GM18873 (cell line): Measurements from ENCODE around the gene TMEM120B.
"Not testable (repeated sequence)": the region's sequence is repeated elsewhere in the genome, so short reads cannot be mapped to it uniquely, and the experiment has no call there.

ENCODE experiments used
- ATAC-seq: cut with Tn5 transposase; IDR thresholded peaks from one replicate; pipeline ENCODE4 v1.9.1; 2021; ENCODE audit warnings: mild to moderate bottlenecking, moderate library complexity, moderate number of reproducible peaks; ENCODE audit not compliant: unreplicated experiment, low FRiP score

The TMEM120B gene

DNA sequence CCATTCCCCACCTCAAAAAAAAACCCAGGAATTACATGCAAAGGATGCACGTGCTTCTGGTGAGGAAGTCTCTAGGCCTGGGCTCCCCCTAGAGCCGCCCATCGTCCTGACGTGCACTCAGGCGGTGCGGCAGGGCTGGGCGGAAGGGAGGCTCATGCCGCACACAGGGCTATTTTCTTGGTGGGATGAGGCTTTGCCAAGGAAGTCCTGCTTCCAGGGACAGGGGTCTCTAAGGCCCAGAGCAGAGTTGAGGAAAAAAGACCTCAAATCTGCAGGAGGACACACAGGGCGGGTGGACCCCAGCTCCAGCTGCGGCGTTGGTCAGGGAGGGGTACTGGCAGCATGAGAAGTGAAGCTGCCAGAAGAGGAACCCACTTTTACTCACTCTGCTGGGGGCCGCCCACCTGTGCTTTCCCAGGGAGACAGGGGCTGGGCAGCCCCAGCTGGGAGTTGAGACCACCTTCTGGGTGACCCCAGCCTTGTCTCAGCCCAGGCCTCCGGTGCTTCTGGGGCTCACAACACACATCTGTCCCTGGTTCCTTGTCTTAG lies 76.8 kb downstream of the TMEM120B start:
- no peak for ATAC-seq

GRCh38 chr12:121789800-121790728 lies 77.5 kb downstream of the TMEM120B start:
- peak; percentile 27 for ATAC-seq

DNA sequence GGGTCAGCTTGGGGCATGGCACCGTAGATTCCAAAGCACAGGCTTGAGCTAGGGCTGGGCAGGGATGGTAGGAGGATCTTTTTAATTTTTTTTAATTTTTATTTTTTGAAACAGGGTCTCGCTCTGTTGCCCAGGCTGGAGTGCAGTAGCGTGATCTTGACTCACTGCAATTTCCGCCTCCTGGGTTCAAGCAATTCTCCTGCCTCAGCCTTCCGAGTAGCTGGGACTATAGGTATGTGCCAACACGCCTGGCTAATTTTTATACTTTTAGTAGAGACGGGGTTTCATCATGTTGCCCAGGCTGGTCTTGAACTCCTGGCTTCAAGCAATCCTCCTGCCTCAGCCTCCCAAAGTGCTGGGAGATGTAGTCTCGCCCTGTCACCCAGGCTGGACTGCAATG lies 78.2 kb downstream of the TMEM120B start:
- ATAC-seq = not testable (repeated sequence)

GRCh38 chr12:121791671-121792551 lies 79.4 kb downstream of the TMEM120B start:
- ATAC-seq = no peak

DNA sequence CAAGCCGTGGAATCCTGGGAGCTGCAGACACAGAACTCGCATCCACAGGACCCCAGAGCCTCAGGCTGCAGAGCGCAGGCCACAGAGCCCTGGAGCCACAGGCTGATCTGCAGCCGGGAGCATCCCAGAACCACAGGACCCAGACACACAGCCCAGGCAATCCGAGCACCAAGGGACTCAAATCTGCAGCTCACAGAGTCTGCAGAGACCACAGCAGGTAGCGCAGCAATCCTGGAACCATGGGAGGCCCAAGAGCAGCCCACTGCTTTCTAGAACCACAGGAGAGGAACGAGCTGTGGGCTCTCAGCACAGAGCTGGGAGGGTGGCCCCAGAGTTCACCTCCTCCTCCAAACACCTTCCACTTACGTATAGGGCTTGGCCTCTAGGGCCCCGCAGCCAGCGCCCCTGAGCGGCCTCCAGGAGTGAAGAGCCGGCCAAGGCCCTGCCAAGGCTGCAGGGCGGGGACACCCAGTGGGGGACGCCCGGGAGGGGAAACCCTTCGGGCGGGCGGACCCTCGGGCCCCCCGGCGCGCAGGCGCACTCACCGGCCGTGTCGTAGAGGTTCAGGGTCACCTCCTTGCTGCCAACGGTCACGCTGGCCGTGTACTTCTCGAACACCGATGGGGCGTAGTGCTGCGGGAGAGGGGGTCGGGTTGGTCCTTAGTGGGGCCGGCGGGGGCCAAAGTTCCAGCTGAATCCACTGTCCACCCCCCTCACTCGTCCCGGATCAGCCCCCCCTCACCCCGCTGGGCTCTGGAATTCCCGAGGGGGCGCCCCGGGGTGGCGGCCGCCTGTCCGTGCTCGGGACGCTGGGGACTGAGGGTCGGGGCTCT lies 80.3 kb downstream of the TMEM120B start:
- no peak for ATAC-seq

GRCh38 chr12:121793440-121793837 lies 80.9 kb downstream of the TMEM120B start, which contains the start of gene RHOF:
Gene RHOF, minus strand, starts transcription at chr12:121793688. Its CDS starts 55 bp downstream, at chr12:121793633.
- ATAC-seq = peak; percentile 4

GRCh38 chr12:121793838-121794533 lies 81.4 kb downstream of the TMEM120B start:
- peak; percentile 37 for ATAC-seq

DNA sequence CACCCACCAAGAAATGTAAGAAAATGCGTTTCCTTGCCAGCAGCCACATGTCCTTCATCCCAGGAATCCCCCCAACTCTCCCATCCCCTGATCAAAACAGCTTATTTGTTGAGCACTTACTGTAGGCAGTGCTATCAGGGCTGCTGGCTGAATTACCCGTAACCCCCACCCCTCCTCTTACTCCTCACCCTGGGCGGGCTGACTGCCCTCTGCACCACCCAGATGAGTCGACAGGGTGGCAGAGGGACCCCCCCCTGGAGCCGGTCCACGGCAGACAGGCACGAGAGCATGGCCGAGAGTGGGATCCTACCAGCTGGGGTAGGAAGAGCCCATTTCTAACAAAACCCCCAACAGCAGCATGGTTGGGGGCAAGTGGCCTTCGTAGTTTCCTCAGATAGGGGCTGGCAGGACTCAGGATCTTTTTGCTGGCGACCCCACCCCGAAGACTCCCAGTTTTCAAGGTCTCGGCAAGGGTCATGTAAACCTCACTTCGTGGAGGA lies 82.0 kb downstream of the TMEM120B start:
- ATAC-seq = no peak

- ATAC-seq = no peak
These were observed 82.7 kb downstream of the TMEM120B start for GRCh38 chr12:121795034-121795968.

DNA sequence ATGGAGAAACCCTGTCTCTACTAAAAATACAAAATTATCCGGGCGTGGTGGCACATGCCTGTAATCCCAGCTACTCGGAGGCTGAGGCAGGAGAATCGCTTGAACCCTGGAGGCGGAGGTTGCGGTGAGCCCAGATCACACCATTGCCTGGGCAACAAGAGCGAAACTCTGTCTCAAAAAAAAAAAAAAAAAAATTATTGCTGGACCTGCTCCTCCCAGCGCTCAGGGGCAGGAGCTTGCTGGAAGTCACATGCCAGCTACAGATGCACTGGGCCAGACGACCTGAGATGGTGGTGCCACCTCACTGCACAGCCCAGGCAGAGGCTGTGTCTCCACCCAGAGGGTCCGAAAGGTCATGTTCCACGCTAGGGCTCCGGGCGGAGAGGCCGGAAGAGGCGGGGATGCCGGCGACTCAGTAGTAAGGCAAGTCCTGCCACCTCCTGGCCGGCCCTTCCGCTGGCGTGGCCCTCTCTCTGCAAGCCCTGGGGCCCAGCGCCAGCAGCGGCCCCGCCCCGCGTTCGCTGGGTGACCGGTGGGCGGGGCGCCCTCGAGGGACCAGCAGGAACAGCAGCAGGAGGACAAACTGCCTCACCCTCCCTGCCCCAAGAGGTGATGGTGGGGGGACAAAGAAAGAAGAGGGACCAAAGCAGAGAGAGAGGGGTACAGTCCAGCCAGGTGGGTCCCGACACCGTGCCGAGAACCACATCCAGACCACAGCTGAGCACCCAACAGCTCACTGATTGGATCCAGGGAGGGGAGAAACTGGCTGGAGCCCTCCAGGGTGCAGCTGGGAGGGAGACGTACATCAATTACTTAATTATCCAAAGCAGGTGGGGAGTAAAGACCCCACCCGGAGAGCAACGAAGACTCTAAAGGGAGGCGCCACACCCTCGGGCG lies 84.6 kb downstream of the TMEM120B start:
- ATAC-seq = no peak

GRCh38 chr12:121797937-121798786 lies 85.6 kb downstream of the TMEM120B start:
- no peak for ATAC-seq

DNA sequence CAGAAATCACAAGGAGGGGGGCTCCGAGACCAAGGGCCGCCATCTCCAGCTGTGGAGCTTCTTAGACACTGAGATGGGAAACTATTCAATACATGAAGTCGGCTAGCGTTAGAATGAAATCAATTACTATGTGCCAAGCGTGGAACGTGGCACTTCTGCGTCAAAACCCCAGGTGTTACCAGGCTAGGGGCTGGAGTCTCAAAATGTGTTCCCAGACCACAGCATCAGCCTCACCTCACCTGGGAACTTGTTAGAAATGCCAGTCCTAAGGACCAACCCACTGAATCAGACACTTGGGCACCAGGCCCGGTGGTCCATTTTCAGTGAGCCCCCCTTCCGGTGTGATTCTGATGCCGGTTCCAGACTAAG lies 86.2 kb downstream of the TMEM120B start:
- ATAC-seq = no peak

DNA sequence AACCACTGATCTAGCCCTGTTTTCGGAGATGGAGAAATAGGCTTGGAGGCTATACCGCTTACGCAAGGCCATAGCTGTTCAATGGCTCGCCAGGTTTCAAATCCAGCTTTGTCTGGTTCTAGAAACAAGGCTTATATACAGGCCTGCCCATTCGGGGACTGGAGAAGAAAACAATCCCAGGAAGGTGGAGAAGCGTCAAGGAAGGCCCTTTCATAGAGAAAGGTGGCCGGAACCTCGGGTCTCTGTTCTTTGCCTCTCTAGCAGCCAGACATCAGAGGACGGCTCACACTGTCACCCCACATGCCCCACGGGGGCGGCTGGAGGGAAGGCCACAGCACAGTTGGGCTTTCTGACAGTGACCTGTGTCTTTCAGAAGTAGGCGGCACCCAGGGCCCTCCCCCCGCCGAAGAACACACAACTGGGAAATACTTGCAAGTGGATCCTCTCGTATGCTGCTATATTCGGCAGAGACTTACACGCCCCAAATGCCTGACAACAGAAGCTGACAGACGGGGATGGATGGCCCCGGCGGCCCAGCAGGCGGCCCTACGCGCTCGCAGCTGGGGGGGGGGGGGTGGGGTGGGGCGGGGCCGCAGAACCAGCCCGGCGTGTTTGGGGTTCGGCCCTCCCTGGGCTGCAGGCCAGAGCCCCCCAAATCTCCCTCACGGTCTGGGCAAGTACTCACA lies 86.7 kb downstream of the TMEM120B start:
- ATAC-seq = no peak

GRCh38 chr12:121799842-121800693 lies 87.5 kb downstream of the TMEM120B start:
- ATAC-seq = no peak
